HG03342 (cell line): ENCODE data around the gene PHYHD1.

Experiments
- ATAC-seq: cut with Tn5 transposase; IDR thresholded peaks from one replicate; pipeline ENCODE4 v1.9.1; 2021; ENCODE audit warnings: mild to moderate bottlenecking, moderate library complexity; ENCODE audit not compliant: unreplicated experiment

The PHYHD1 gene

GRCh38 chr9:128920381-128921058, at the start of gene PHYHD1:
PHYHD1 (plus strand) TSS chr9:128920982; CDS start chr9:128922324, 1,342 bp downstream.
- ATAC-seq = no peak

- no peak for ATAC-seq
These were observed 42.9 kb upstream of the PHYHD1 start for GRCh38 chr9:128877852-128878251.

DNA sequence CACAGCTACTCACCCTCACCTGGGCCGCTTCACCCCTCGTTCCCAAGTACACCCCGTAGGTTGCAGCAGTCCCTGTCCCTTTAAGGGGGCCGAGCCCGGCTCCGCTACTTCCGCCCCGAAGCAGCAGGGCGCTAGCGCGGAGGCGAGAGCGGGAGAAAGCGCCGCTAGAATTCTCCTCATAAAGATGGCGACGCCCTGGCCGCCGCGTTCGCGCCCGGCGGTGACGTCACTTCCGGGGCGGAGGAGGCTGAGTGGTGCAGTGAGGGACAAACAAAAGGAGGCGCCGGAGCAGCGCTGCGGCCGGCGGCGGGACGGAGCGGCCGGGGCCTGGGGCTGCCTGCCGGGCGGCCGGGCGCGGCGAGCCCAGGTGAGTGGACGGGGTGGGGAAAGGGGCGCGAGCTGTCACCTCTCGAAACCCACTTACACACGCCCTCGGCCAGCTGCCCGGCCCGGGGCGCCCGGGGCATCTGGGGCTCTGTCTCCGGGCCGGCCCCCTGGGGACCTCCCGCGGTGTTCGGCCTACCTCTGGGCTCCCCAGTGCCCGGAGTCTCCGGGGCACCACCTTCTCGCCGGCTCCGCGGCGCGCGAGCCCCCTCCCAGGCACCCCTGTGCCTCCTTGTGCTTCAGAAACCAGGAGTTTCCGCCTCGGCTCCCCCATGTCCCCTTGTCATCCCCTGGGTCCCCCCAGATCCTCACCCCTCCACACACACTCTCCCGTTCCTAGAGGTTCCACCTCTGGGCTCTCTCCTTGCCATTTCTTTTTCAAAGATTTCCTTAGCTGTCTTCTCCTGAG, 38.7 kb upstream of the PHYHD1 start, which contains the start of the genes KYAT1 and LRRC8A:
Gene KYAT1 (minus strand): TSS at position 67 of the 793 bp plus-strand sequence. CDS start 36,545 bp downstream, outside the sequence.
Gene LRRC8A (plus strand): TSS at position 250 of the 793 bp plus-strand sequence. CDS start 25,032 bp downstream, outside the sequence.
- ATAC-seq = peak; percentile 85

- ATAC-seq = no peak
These were observed 37.8 kb upstream of the PHYHD1 start for GRCh38 chr9:128882677-128883603.

DNA sequence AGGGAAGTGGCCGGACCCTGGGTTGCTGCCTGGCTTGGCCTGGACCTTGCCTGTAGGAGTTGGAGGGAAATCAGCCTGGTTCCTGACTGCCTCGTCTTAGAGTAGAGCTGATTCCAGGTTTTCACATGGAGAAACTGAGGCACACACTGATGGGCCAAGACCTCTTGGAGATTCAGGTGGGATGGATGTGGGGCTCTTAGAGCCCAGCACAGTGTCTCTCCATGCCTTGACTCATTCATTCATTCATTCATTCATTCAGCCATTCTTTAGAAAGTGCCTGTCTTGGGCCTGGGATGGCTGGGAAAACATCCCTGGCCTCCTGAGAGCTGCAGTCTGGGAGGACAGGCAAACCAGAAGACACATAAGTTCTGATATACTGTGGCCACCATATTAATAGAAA, 36.6 kb upstream of the PHYHD1 start:
- no peak for ATAC-seq

DNA sequence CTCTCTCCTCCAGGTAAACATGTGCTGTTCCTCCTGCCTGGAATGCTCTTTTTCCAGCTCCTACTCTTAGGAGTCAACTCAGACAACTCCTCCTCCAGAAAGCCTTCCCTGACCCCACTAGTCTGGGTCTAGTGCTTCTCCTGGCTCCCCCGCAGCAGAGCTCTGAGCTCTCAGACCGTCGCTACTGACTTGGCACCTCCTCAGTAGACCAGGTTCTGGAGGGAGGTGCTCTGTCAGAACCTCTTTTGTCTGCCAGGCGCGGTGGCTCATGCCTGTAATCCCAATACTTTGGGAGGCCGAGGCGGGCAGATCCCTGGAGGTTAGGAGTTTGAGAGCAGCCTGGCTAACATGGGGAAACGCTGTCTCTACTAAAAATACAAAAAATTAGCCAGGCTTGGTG, 35.4 kb upstream of the PHYHD1 start:
- ATAC-seq = no peak

DNA sequence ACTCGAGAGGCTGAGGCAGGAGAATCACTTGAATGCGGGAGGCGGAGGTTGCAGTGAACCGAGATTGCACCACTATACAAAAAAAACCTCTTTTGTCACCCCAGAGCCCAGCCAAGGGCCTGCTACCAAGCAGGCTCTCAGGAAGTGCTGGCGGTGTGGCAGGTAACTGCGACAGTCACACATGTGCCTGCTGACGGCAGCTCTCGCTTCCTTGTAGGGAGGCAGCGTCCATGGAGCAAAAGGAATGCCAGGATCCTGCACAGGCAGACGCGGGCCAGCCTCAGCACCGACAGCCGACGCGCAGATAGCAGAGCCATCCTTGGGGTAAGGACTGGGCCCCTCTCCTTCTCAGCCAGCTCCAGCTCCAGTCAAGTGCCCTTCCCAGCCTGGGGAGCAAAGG, 35.0 kb upstream of the PHYHD1 start:
- no peak for ATAC-seq

DNA sequence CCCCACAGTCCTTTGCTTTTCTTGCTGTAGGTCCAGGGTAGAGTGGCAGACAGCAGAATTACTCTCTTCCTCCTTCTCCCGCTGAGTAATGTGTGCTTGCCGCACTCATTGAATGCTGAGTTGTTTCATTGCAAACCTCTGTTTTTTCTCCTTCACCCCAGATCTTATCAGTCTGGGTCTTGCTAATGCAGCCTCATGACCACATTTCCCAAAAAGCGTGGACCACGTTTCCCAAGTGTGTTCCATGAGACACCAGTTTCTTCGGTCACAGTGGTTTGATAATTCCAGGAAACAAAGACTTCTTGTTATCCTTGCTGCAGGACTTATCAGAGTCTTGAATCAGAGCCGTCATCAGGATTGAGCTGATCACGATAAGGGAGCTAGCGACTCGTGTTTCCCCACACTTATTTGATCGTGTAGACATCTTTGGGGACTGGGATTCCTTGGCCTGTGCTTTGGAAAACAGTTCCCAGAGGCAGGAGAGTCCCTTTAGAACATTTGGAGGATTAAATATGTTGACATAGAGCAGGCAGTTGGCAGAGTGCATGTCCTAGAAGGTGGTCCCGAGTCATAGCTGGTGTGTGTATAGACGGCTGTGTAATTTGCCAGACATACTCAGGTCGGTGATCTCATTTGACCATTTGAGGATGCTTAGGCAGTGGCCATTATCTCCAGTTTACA, 34.4 kb upstream of the PHYHD1 start:
- no peak for ATAC-seq

DNA sequence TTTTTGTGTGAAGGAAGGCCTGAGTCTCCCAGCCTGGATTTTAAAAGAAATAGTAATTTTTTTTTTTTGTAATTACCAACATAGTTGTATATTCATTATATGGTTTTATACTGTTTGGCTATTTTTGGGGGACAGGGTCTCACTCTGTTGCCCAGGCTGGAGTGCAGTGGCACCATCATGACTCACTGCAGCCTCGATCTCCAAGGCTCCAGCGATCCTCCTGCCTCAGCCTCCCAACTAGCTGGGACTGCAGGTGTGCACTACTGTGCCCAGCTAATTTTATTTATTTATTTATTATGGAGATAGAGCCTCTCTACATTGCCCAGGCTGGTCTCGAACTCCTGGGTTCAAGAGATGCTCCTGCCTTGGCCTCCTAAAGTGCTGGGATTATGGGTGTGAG, 33.7 kb upstream of the PHYHD1 start:
- ATAC-seq = no peak

- ATAC-seq = no peak
These were observed 32.9 kb upstream of the PHYHD1 start for GRCh38 chr9:128887914-128888350.

DNA sequence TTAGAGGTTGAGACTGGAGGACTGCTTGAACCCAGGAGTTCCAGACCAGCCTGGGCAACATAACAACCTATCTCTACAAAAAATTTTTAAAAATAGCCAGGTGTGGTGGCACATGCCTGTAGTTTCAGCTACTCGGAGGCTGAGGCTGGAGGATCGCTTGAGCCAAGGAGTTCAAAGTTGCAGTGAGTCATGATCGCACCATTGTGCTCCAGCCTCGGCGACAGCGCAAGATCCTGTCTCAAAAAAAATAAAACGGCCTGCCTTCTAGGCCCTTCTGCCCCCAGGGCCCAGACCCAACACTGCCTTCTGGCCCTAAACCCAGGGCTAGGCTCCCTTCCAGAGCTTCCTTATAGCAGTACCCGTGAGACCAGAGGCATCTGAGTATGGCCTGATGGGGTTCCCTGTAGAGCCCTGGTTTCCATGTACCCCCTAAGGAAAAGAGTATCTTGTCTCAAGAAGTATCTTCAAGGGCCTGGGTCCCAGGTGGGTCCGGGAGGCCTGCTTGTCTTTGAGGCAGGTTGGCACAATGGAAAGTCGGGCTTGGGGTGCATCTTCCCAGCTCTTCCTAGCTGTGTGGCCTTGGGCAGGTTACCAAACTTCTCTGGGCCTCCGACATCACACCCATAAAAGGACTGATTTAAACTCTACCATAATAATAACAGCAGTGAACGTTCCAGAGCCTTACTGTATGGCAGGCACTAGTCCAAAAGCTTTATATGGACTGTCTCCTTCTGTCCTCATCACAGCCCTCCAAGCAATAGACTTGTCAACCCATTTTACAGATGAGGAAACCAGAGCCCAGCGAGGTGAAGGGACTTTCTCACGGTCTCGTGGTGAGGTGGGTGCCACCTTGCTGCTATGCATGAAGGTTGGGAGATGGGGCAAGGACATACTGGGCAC, 29.2 kb upstream of the PHYHD1 start:
- no peak for ATAC-seq

- no peak for ATAC-seq
These were observed 28.4 kb upstream of the PHYHD1 start for GRCh38 chr9:128892221-128892921.

GRCh38 chr9:128893354-128893753, 27.4 kb upstream of the PHYHD1 start:
- ATAC-seq = no peak

- no peak for ATAC-seq
These were observed 26.0 kb upstream of the PHYHD1 start for GRCh38 chr9:128894764-128895163.

- ATAC-seq = no peak
These were observed 25.2 kb upstream of the PHYHD1 start for GRCh38 chr9:128895556-128895955.

DNA sequence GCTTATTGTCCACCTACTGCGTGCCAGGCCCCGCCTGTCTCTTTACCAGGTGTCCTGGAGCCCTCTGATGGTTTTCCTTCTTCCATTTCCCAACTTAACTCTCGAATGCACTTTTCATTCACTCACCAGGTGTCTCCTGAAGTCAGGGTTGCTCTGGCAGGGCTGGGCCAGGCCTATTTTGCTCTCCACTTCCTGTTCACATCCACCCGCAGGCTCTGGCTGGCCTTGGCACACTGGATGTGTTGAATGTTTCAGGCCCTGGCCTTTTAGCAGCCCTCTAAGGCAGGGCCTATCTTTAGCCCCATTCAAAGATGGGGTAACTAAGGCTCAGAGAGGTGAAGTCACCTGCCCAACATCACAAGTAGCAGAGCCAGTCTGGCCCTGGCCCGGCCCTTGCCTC, 22.4 kb upstream of the PHYHD1 start:
- ATAC-seq = no peak

GRCh38 chr9:128898845-128899565, 21.8 kb upstream of the PHYHD1 start:
- ATAC-seq = no peak
